IMR-90 (cell line): Measurements from ENCODE around the gene PITPNM3.

Experiments used
- BHLHE40 ChIP-seq: fragments of 150-350 bp; IDR thresholded peaks from 2 replicates; pipeline ENCODE4 v1.6.1; 2016; ENCODE audit warnings: mild to moderate bottlenecking, low read depth, low read length
- CEBPB ChIP-seq: IDR thresholded peaks from 2 replicates; pipeline ENCODE4 v1.6.1; 2012; ENCODE audit warnings: low read depth, low read length, improper control_type of control experiment
- MAFK ChIP-seq: IDR thresholded peaks from 2 replicates; pipeline ENCODE4 v1.6.1; 2012; ENCODE audit warnings: low read depth, low read length, improper control_type of control experiment
- MAZ ChIP-seq: IDR thresholded peaks from 2 replicates; pipeline ENCODE4 v1.6.1; 2012; ENCODE audit warnings: low read depth, mild to moderate bottlenecking, low read length, improper control_type of control experiment, moderate library complexity, borderline replicate concordance
- POLR2A ChIP-seq: IDR thresholded peaks from 2 replicates; pipeline ENCODE4 v1.6.1; 2012; ENCODE audit warnings: mild to moderate bottlenecking, low read depth, low read length
- RAD21 ChIP-seq: IDR thresholded peaks from 2 replicates; pipeline ENCODE4 v1.6.1; 2012; ENCODE audit warnings: low read length, improper control_type of control experiment
- RCOR1 ChIP-seq: IDR thresholded peaks from 2 replicates; pipeline ENCODE4 v1.6.1; 2012; ENCODE audit warnings: mild to moderate bottlenecking, low read length, improper control_type of control experiment; ENCODE audit not compliant: insufficient replicate concordance
- RFX5 ChIP-seq: IDR thresholded peaks from 2 replicates; pipeline ENCODE4 v1.8.0; 2012; ENCODE audit warnings: low read depth, mild to moderate bottlenecking, low read length, moderate library complexity
- SMC3 ChIP-seq: fragments of 150-350 bp; IDR thresholded peaks from 2 replicates; pipeline ENCODE4 v1.6.1; 2016; ENCODE audit warnings: low read depth, mild to moderate bottlenecking, antibody characterized with exemption, low read length, moderate library complexity
- TF ChIP-seq, protein P1 (sequence below): conservative IDR thresholded peaks from 2 replicates; pipeline ENCODE4 v1.5.1; 2012; ENCODE audit warnings: mild to moderate bottlenecking, low read depth, low read length, improper control_type of control experiment

DNA sequence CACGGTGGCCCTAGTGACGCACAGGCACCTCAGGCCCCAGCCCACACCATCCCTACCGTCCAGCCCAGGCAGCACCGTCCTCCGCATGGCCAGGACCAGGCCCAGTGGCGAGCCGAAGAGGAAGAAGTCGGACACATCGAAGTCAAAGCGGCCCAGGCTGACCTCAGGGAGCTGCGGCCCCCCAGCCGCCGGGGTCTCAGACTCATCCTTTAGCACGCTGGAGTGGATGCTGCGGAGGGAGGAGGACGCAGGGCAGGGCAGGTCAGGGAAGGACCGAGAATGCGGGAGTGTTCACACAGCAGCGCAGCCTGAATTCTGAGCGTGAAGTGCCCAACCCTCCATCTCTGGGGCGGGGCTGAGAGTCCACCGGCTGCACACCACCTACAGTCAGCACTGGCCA, 82.0 kb downstream of the PITPNM3 start:
- TF ChIP-seq, protein P1, sequence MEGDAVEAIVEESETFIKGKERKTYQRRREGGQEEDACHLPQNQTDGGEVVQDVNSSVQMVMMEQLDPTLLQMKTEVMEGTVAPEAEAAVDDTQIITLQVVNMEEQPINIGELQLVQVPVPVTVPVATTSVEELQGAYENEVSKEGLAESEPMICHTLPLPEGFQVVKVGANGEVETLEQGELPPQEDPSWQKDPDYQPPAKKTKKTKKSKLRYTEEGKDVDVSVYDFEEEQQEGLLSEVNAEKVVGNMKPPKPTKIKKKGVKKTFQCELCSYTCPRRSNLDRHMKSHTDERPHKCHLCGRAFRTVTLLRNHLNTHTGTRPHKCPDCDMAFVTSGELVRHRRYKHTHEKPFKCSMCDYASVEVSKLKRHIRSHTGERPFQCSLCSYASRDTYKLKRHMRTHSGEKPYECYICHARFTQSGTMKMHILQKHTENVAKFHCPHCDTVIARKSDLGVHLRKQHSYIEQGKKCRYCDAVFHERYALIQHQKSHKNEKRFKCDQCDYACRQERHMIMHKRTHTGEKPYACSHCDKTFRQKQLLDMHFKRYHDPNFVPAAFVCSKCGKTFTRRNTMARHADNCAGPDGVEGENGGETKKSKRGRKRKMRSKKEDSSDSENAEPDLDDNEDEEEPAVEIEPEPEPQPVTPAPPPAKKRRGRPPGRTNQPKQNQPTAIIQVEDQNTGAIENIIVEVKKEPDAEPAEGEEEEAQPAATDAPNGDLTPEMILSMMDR = no peak
- no peak for TF ChIP-seq POLR2A
- no peak for TF ChIP-seq RCOR1
- TF ChIP-seq RFX5 = no peak
- no peak for TF ChIP-seq MAFK
- no peak for TF ChIP-seq SMC3
- TF ChIP-seq BHLHE40 = no peak
- TF ChIP-seq MAZ = no peak
- TF ChIP-seq RAD21 = no peak
- TF ChIP-seq CEBPB = no peak
